NT2/D1 (cell line): ENCODE measurements around the gene SFRP2.

Experiments
- YY1 ChIP-seq: IDR thresholded peaks from 2 replicates; pipeline ENCODE4 v1.6.1; 2011; ENCODE audit not compliant: insufficient read length, insufficient read depth
- ZNF274 ChIP-seq: IDR thresholded peaks from 2 replicates; pipeline ENCODE4 v1.6.1; 2011; ENCODE audit warnings: mild to moderate bottlenecking, low read depth, low read length

DNA sequence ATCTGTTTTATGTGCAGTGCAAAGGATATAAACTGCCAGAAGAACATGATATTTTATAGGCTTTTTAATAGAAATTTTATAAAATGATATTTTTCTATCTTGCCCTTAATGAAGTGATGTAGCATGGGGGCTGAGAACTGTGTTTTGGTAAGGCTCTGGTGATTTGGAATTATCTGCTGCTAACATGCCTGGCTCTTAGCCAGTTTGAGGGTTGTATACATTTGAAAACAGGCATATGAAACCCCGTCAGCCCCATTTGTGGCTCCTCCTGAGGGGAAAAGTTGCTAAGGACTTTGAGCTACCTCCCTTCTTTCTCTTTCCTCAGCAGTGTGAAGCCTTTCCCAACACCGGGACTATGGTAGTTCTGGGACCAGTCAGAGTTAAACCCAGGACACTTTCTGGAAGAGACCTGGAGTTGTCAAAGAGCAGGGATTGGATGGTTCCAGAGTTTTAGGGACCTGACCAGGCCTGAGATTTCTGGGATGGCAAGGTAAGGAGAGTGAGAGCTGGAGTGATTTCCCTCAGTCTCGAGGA, 4.7 kb downstream of the SFRP2 start:
- TF ChIP-seq YY1 (no peak), ZNF274 (no peak)
